ENCODE measurements around the gene GDF9. TPM values are rescaled to one million over a fixed set of nuclear protein-coding genes. Genes with fewer than 3 reads are reported as not detected.

Gene GDF9
- total RNA-seq, 4 donors from 2014 or later, result 0.22 to 0.75 (median 0.51) TPM; not detected in 1

DNA sequence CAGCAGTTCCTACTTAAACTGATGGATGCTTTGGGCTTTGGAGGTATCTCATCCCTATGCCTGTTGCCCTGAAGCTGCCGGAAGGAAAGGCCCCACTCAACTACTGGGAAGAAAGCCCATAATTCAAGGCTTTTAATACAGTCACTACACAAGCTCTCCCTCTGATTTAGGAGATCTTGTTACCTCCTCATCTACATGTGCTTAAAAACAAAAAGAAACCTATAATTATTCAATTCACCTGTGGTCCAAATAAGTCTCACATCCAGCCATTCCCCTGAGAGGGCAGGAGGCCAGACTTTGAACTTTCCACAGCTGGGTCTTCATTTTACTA lies 6.5 kb upstream of the GDF9 start:
- TF ChIP-seq, protein P1, sequence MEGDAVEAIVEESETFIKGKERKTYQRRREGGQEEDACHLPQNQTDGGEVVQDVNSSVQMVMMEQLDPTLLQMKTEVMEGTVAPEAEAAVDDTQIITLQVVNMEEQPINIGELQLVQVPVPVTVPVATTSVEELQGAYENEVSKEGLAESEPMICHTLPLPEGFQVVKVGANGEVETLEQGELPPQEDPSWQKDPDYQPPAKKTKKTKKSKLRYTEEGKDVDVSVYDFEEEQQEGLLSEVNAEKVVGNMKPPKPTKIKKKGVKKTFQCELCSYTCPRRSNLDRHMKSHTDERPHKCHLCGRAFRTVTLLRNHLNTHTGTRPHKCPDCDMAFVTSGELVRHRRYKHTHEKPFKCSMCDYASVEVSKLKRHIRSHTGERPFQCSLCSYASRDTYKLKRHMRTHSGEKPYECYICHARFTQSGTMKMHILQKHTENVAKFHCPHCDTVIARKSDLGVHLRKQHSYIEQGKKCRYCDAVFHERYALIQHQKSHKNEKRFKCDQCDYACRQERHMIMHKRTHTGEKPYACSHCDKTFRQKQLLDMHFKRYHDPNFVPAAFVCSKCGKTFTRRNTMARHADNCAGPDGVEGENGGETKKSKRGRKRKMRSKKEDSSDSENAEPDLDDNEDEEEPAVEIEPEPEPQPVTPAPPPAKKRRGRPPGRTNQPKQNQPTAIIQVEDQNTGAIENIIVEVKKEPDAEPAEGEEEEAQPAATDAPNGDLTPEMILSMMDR (IDR thresholded peaks at IDR 0.05; ENCODE audit: low read depth), result no peak

DNA sequence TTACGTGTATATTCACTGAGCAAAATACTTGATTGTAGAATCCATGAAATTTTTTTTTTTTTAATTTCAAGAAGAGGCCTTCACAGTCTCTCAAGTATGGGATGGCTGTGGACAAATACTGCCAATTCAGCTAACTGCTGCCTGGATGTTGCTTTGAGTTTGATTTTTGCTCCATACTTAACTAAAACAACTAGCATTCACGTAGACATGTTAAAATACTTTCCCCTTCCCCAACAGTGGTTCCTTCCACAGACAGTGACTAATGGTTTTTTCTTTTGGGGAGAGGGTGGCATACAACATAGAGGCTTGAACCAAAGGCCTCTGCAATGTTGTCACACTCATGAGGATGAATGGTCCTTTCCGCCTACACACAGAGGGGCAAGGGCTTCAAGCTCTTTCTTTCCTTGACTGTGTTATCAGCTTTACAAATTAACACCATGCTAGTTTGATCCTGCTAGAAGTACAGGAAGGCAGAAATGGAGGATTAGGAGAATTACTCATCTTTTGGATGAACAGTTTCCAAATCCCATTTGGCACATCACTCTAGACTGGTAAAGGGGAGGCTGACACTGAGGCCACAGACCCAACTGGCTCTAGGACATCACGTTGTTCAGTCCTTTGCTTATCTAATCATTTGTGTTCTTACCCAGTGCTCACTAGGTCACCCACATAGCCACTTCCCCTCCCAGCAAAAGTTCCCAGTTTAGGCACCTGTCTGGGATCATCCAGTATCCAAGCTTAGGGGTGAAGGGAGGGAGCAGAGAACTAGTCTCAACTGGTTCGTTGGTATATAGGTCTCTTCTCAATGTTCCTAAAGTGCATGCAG lies 5.4 kb upstream of the GDF9 start:
- TF ChIP-seq, protein P1 (IDR thresholded peaks at IDR 0.05; ENCODE audit: low read depth), result no peak

DNA sequence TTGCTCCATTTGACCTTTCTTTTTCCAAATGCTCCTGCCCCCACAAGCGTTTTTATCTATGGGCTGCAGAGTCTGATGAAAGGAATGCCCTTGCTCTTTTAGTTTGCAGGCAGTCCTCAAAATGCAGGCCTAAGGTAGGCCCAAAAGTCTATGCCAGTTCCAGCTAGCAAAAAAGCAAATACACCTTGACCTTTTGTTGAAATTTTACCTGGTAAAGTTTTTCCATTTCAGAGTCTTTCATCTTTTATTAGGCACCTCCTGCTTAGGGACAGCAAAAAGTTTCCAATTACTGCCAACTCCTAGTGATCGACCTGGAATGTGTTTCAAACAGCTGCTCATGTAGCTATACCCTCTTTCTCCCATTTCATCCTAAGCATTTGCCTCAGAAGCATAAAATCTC lies 4.5 kb upstream of the GDF9 start:
- TF ChIP-seq, protein P1 (IDR thresholded peaks at IDR 0.05; ENCODE audit: low read depth), result no peak

DNA sequence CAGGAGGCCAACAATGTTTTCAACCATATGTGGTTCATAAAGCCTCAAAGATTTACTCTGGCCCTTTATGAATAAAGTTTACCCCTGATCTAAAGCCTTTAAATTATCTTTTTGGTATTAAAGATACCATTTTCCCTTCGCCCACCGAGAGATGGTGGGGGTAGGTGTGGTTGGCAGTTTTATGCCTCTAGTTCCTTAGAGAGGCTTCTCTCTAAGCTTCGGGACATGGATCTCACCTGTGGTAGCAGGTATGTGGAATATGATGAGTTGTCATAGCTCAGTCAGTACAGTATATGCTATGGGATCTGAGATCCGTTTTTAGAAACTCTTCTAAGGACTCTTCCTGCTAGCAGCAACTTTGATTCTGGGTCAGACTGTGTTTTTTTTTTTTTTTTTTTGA lies 2.5 kb upstream of the GDF9 start:
- TF ChIP-seq, protein P1 (IDR thresholded peaks at IDR 0.05; ENCODE audit: low read depth), result no peak

DNA sequence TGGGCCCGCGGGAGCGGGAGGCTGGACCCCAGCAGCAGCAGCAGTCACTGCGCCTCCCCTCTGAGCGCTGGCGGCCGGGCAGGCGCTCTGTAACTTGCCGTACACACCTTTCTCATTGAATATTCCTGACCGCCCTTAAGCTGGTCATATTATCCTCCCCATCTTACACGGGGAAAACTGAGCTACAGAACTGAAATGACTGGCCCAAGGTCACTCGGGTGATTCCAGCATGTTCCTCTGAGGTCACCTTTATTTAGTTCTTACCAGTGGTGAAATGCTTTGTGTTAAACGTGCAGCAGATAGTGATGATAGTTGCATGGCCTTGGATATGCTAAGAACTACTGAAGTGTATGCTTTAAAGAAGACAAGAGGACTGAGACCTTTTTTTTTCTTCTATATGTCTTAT lies 780 bp upstream of the GDF9 start:
- TF ChIP-seq, protein P1 (IDR thresholded peaks at IDR 0.05; ENCODE audit: low read depth), result no peak

DNA sequence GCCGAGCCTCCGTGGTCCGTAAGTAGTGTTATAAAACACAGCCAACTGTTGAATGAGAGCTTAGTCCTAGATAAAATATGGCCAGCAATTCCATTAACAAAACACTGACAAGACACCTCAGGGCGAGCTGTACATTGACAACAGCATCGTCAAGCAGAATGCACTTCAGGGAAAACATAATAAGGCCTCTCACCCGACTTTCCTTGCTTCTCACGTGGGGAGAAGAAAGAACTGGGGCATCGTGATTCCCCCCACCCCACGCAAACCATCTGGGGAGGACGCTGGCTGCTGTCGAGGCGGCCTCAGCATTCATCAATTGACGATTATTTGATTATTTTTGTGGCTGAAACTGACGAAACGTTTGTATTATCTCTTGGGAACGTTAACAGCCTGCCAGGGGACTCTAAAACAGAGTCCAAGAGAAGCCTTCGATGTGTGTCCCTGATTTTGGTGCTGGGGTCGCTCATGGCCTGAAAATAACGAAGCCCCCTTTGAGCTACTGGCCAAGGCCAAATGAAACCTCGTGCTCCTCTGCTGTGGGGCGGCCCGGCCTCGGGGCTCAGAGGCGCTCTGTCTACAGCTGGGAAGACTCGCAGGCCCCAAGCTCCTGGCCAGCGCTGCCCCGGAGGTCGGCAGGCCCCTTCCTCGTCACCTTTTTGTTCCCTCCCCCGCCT lies 464 bp downstream of the GDF9 start:
- TF ChIP-seq, protein P1 (IDR thresholded peaks at IDR 0.05; ENCODE audit: low read depth), result no peak

DNA sequence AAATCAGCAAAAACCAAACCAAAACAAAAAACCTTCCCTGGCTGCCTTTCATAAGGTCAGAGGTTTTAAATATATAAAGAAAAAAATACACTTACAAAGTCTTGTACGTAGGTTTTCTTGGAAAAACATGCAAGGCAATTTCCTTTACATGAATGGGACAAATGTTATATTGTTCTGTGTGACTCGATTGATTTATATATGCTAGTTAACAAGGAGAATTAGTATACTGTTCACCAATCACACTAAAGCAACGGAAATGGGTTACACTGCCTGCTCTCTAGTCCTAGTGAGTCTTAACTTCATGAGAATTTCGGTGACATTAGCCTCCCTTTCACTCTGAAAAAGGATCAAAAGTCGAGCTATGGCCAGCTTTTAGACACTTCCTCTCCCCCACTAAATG lies 5.5 kb downstream of the GDF9 start:
- TF ChIP-seq, protein P1 (IDR thresholded peaks at IDR 0.05; ENCODE audit: low read depth), result no peak
